H1 (cell line): ENCODE measurements around the gene SNRPA1. TPM values are rescaled to one million over a fixed set of nuclear protein-coding genes. Genes with fewer than 3 reads are reported as not detected.
"Not testable (repeated sequence)": the region's sequence is repeated elsewhere in the genome, so short reads cannot be mapped to it uniquely, and the experiment has no call there.

Experiments
- CTCF ChIA-PET: fragments of 300-600 bp; sonication (Branson Sonifier 250); formaldehyde crosslinking; loops from one replicate; lab custom pipeline; 2021; ENCODE audit not compliant: partially characterized antibody; lab: Charles Lee
- POLR2A ChIA-PET: fragments of 300-600 bp; sonication (Branson Sonifier 250); formaldehyde crosslinking; loops from one replicate; lab custom pipeline; 2021; ENCODE audit warnings: inconsistent platforms; ENCODE audit not compliant: partially characterized antibody; lab: Charles Lee
- DNase-seq, 2 experiments: peaks; one replicate each; pipeline versions ENCODE4 v3.0.0 to v3.0.0-alpha.2; 2010 to 2022; ENCODE audit warnings: low spot score in 2 of 2, low read depth in 1 of 2, mixed read lengths in 1 of 2
- FAIRE-seq: peaks from 2 replicates; lab custom pipeline; 2011; peaks lifted over from hg19 to GRCh38; lab: Jason Lieb, UNC
- H2AFZ ChIP-seq: 2 replicates; pipeline ENCODE4 v1.8.1; 2012; ENCODE audit warnings: low read length, inconsistent platforms
- H2AK5ac ChIP-seq: 2 replicates; pipeline ENCODE4 v1.6.1; 2013; ENCODE audit warnings: low read depth, low read length
- H2BK120ac ChIP-seq: replicated peaks from 2 replicates; pipeline ENCODE3; 2013; ENCODE audit warnings: low read depth, low read length, inconsistent platforms
- H2BK12ac ChIP-seq: 2 replicates; pipeline ENCODE4 v1.6.1; 2013; ENCODE audit warnings: low read depth, low read length
- H2BK15ac ChIP-seq: 2 replicates; pipeline ENCODE4 v1.6.1; 2013; ENCODE audit warnings: low read length
- H2BK20ac ChIP-seq: 2 replicates; pipeline ENCODE4 v1.6.1; 2013; ENCODE audit warnings: low read length
- H2BK5ac ChIP-seq: 2 replicates; pipeline ENCODE4 v1.6.1; 2013; ENCODE audit warnings: low read depth, low read length
- H3K14ac ChIP-seq: 2 replicates; pipeline ENCODE4 v1.6.1; 2013; ENCODE audit warnings: inconsistent platforms; ENCODE audit not compliant: insufficient read length
- H3K18ac ChIP-seq: 2 replicates; pipeline ENCODE4 v1.6.1; 2013; ENCODE audit warnings: low read length; ENCODE audit errors: extremely low read depth
- H3K23ac ChIP-seq: 2 replicates; pipeline ENCODE4 v1.6.1; 2013; ENCODE audit warnings: inconsistent platforms; ENCODE audit not compliant: insufficient read length
- H3K23me2 ChIP-seq: 2 replicates; pipeline ENCODE4 v1.6.1; 2013; ENCODE audit warnings: low read depth, low read length
- H3K27ac ChIP-seq: 2 replicates; pipeline ENCODE4 v1.6.1; 2011; ENCODE audit warnings: low read depth, low read length, inconsistent platforms
- H3K27me3 ChIP-seq, 4 experiments: replicated peaks in 1 of 4; 1 replicate in 1 of 4; 2 replicates in 3 of 4; pipeline versions ENCODE4 v1.6.1 to v1.8.1; 2011 to 2013; ENCODE audit warnings: low read length in 3 of 4, mild to moderate bottlenecking in 3 of 4, inconsistent platforms in 2 of 4, mixed read lengths in 2 of 4, moderate library complexity in 1 of 4; ENCODE audit not compliant: control insufficient read depth in 3 of 4, insufficient read depth in 3 of 4; ENCODE audit errors: extremely low read depth in 1 of 4
- H3K36me3 ChIP-seq, 4 experiments: 2 replicates each; pipeline versions ENCODE4 v1.6.1 to v1.8.1; 2011 to 2013; ENCODE audit warnings: mild to moderate bottlenecking in 4 of 4, low read length in 3 of 4, moderate library complexity in 2 of 4, control low read depth in 1 of 4, inconsistent platforms in 1 of 4; ENCODE audit not compliant: insufficient read depth in 4 of 4, control insufficient read depth in 2 of 4
- H3K4ac ChIP-seq: replicated peaks from 2 replicates; pipeline ENCODE3; 2013; ENCODE audit warnings: low read length, low read depth, mixed read lengths, inconsistent platforms; ENCODE audit not compliant: insufficient read length
- H3K4me1 ChIP-seq, 4 experiments: replicated peaks in 1 of 4; 1 replicate in 1 of 4; 2 replicates in 3 of 4; pipeline versions ENCODE4 v1.6.1 to v1.8.1; 2011 to 2013; ENCODE audit warnings: low read length in 3 of 4, inconsistent platforms in 2 of 4, mixed read lengths in 1 of 4; ENCODE audit not compliant: insufficient read depth in 4 of 4, control insufficient read depth in 3 of 4
- H3K4me2 ChIP-seq, 2 experiments: 2 replicates each; pipeline versions ENCODE4 v1.6.1 to v1.8.1; 2011 to 2013; ENCODE audit warnings: low read depth in 2 of 2, low read length in 2 of 2, control low read depth in 1 of 2, inconsistent platforms in 1 of 2, mild to moderate bottlenecking in 1 of 2; ENCODE audit not compliant: insufficient read depth in 1 of 2
- H3K4me3 ChIP-seq, 4 experiments: fragments of 200-600, 300-600 bp in 1 of 4; sonication (generic), shearing (Covaris generic), sonication (Bioruptor Twin) in 1 of 4; 2 replicates each; pipeline versions ENCODE4 v1.5.1 to v1.8.1; 2011 to 2016; ENCODE audit warnings: low read length in 4 of 4, low read depth in 3 of 4, control low read depth in 2 of 4, inconsistent platforms in 2 of 4, mild to moderate bottlenecking in 2 of 4, mixed read lengths in 1 of 4, moderate library complexity in 1 of 4; ENCODE audit not compliant: insufficient read depth in 2 of 4; ENCODE audit errors: extremely low read depth in 1 of 4
- H3K56ac ChIP-seq: replicated peaks from 2 replicates; pipeline ENCODE3; 2013; ENCODE audit warnings: low read depth, mild to moderate bottlenecking, mixed read lengths, low read length, inconsistent platforms; ENCODE audit not compliant: insufficient read length
- H3K79me1 ChIP-seq: 2 replicates; pipeline ENCODE4 v1.6.1; 2013; ENCODE audit warnings: low read depth, low read length, control low read depth
- H3K79me2 ChIP-seq, 2 experiments: 2 replicates each; pipeline versions ENCODE4 v1.6.1 to v1.8.1; 2012 to 2013; ENCODE audit warnings: low read length in 2 of 2, mild to moderate bottlenecking in 2 of 2, inconsistent platforms in 1 of 2; ENCODE audit not compliant: insufficient read depth in 2 of 2, control insufficient read depth in 1 of 2
- H3K9ac ChIP-seq, 4 experiments: replicated peaks in 1 of 4; 1 replicate in 1 of 4; 2 replicates in 3 of 4; pipeline versions ENCODE4 v1.6.1 to v1.8.1; 2011 to 2013; ENCODE audit warnings: low read depth in 3 of 4, low read length in 3 of 4, control low read depth in 2 of 4, mild to moderate bottlenecking in 2 of 4, moderate library complexity in 2 of 4, inconsistent platforms in 1 of 4; ENCODE audit errors: extremely low read depth in 1 of 4
- H3K9me3 ChIP-seq, 2 experiments: 2 replicates each; pipeline versions ENCODE4 v1.6.1 to v1.8.1; 2012 to 2013; ENCODE audit warnings: mild to moderate bottlenecking in 2 of 2, moderate library complexity in 2 of 2, control low read depth in 1 of 2, inconsistent platforms in 1 of 2, low read depth in 1 of 2, low read length in 1 of 2, mixed read lengths in 1 of 2; ENCODE audit not compliant: insufficient read depth in 2 of 2
- H4K20me1 ChIP-seq, 2 experiments: replicated peaks in 1 of 2; 2 replicates each; pipeline versions ENCODE3 to v1.8.1; 2011 to 2013; ENCODE audit warnings: inconsistent platforms in 2 of 2, low read length in 2 of 2, mild to moderate bottlenecking in 1 of 2; ENCODE audit not compliant: insufficient read depth in 2 of 2, control insufficient read depth in 1 of 2
- H4K5ac ChIP-seq: 2 replicates; pipeline ENCODE4 v1.6.1; 2013; ENCODE audit warnings: low read length, low read depth, mixed read lengths, inconsistent platforms; ENCODE audit not compliant: insufficient read length
- H4K8ac ChIP-seq: 2 replicates; pipeline ENCODE4 v1.8.0; 2013; ENCODE audit warnings: mild to moderate bottlenecking, moderate library complexity, low read length, inconsistent platforms; ENCODE audit not compliant: insufficient read depth; ENCODE audit errors: extremely low read depth
- H4K91ac ChIP-seq: replicated peaks from 2 replicates; pipeline ENCODE3; 2013; ENCODE audit warnings: low read length, mixed read lengths, inconsistent platforms; ENCODE audit not compliant: insufficient read length
- WGBS, 2 experiments: shearing (Covaris generic) in 1 of 2; methylation state at CpG; one replicate each; pipeline versions ENCODE4 v1.1.6 to v1.1.7; 2013 to 2015; ENCODE audit warnings: low lambda C conversion rate in 2 of 2, mixed read lengths in 2 of 2, inconsistent platforms in 1 of 2, low coverage in 1 of 2, missing lambda C conversion rate in 1 of 2; ENCODE audit not compliant: insufficient replicate concordance in 2 of 2, insufficient coverage in 1 of 2, insufficient read length in 1 of 2; ENCODE audit errors: extremely low coverage in 1 of 2, missing lambda C conversion rate in 1 of 2; 5-methylcytosine and 5-hydroxymethylcytosine counted together
- polyA plus RNA-seq, 7 experiments: library from polyadenylated mRNA; depleted of rRNA in 3 of 7; stranded (reverse) in 5 of 7; unstranded in 2 of 7; fragments of >200 nt in 5 of 7; fragments of 200-250 nt in 2 of 7; gene quantifications; 1 replicate in 5 of 7; 2 replicates in 1 of 7; 4 replicates in 1 of 7; pipeline versions ENCODE4 v1.2.1 to v1.2.3, GENCODE V29; 2011 to 2013; ENCODE audit warnings: missing spikeins in 2 of 7, mixed read lengths in 2 of 7
- total RNA-seq: library from RNA; stranded (reverse); fragmentation: NEBNext Ultra II Directional; extraction: Animal tissue kit (Norgen Biotek cat#: 25700); gene quantifications from 2 replicates; pipeline ENCODE4 v1.2.1, GENCODE V29; 2021

Gene SNRPA1
- total and polyA plus RNA-seq, 2 of the 8 experiments (the other 6 are each of a cell fraction or from before 2014, with no cell fraction given), result 140 to 221 TPM

- H3K56ac ChIP-seq, FAIRE-seq, H4K5ac ChIP-seq, H2BK12ac ChIP-seq, H2BK5ac ChIP-seq, H2AFZ ChIP-seq, H3K18ac ChIP-seq, POLR2A ChIA-PET, H4K20me1 ChIP-seq, H2BK15ac ChIP-seq, H4K91ac ChIP-seq, H3K9ac ChIP-seq, H3K4ac ChIP-seq, DNase-seq, H3K23ac ChIP-seq, H2AK5ac ChIP-seq, H3K4me3 ChIP-seq, H3K9me3 ChIP-seq, H2BK20ac ChIP-seq, H2BK120ac ChIP-seq, H3K14ac ChIP-seq, H3K27me3 ChIP-seq, H3K4me2 ChIP-seq, H3K23me2 ChIP-seq, H3K4me1 ChIP-seq, H3K27ac ChIP-seq, H4K8ac ChIP-seq, H3K79me1 ChIP-seq: not testable (repeated sequence)
- Histone ChIP-seq H3K36me3 (peaks cover 27 to 61% (median 46%) of the 10 kb centered on the region in 4 experiments), H3K79me2 (peaks cover 17 to 44% of the 10 kb centered on the region in 2 experiments)
- 95% methylated on average over 5 of the region's 6 CpGs; no CpG with 5 or more reads in 1 of the 2 experiments for WGBS, 2 experiments
- CTCF ChIA-PET, result interaction anchor here (1.0 to 2.7 kb wide), 10 partner anchors 8 to 367 kb away, joined by 3 to 21 read pairs (median 8); no protein-coding TSS in a partner anchor
These were observed 7.7 kb downstream of the SNRPA1 start for GRCh38 chr15:101287342-101287741.
